Measurements from ENCODE around the gene ZNF511.

GRCh38 chr10:133313192-133313591 is 4.5 kb downstream of the ZNF511 start:
- TF ChIP-seq ATF3 (IDR thresholded peaks at IDR 0.05) (no peak), TAF1 (conservative IDR thresholded peaks at IDR 0.05) (no peak), CTCF (IDR thresholded peaks at IDR 0.05; ENCODE audit: low read depth, low read length, missing input control) (no peak), JUND (IDR thresholded peaks at IDR 0.05) (no peak), ZBTB33 (IDR thresholded peaks at IDR 0.05) (no peak), REST (IDR thresholded peaks at IDR 0.05) (no peak), RAD21 (IDR thresholded peaks at IDR 0.05) (no peak)
